Activated T-cell treated with anti-CD3 and anti-CD28 coated beads, Interleukin-2, amount 50 U/mL, for 1 hour (primary cell): ENCODE measurements around the gene PTPN9.
"Not testable (repeated sequence)": the region's sequence is repeated elsewhere in the genome, so short reads cannot be mapped to it uniquely, and the experiment has no call there.

ENCODE experiments used
- DNase-seq: peaks from one replicate; pipeline ENCODE4 v3.0.0-alpha.2; 2020

PTPN9 gene

GRCh38 chr15:75578173-75578947 lies 755 bp downstream of the PTPN9 start:
- DNase-seq = peak; percentile 52

GRCh38 chr15:75577401-75578172 lies 1.5 kb downstream of the PTPN9 start:
- peak; percentile 21 for DNase-seq

GRCh38 chr15:75573648-75574384 lies 5.3 kb downstream of the PTPN9 start:
- no peak for DNase-seq

GRCh38 chr15:75570126-75570845 lies 8.8 kb downstream of the PTPN9 start:
- no peak for DNase-seq

- no peak for DNase-seq
Observed at GRCh38 chr15:75565062-75565970, 13.8 kb downstream of the PTPN9 start.

GRCh38 chr15:75561888-75562287 lies 17.2 kb downstream of the PTPN9 start:
- no peak for DNase-seq

GRCh38 chr15:75559360-75559759 lies 19.8 kb downstream of the PTPN9 start:
- DNase-seq = not testable (repeated sequence)

- not testable (repeated sequence) for DNase-seq
Observed at GRCh38 chr15:75558955-75559354, 20.2 kb downstream of the PTPN9 start.

- no peak for DNase-seq
Observed at GRCh38 chr15:75554717-75555116, 24.4 kb downstream of the PTPN9 start.

GRCh38 chr15:75553659-75554058 lies 25.5 kb downstream of the PTPN9 start:
- no peak for DNase-seq

GRCh38 chr15:75551091-75551490 lies 28.0 kb downstream of the PTPN9 start:
- no peak for DNase-seq

GRCh38 chr15:75545064-75545463 lies 34.1 kb downstream of the PTPN9 start:
- no peak for DNase-seq

- DNase-seq = no peak
Observed at GRCh38 chr15:75544359-75544758, 34.8 kb downstream of the PTPN9 start.

- DNase-seq = not testable (repeated sequence)
Observed at GRCh38 chr15:75542949-75543545, 36.1 kb downstream of the PTPN9 start.

GRCh38 chr15:75542386-75542797 lies 36.7 kb downstream of the PTPN9 start:
- DNase-seq = no peak

- DNase-seq = no peak
Observed at GRCh38 chr15:75538376-75538775, 40.7 kb downstream of the PTPN9 start.

GRCh38 chr15:75533945-75534344 lies 45.2 kb downstream of the PTPN9 start:
- no peak for DNase-seq

GRCh38 chr15:75532413-75533250 lies 46.5 kb downstream of the PTPN9 start:
- no peak for DNase-seq

- DNase-seq = no peak
Observed at GRCh38 chr15:75531041-75531450, 48.1 kb downstream of the PTPN9 start.

- DNase-seq = no peak
Observed at GRCh38 chr15:75530169-75530568, 48.9 kb downstream of the PTPN9 start.
